22Rv1 (cell line): ENCODE data around the gene DNAJC15.

Source experiments
- CTCF ChIP-seq: fragments of 450-650 bp; IDR thresholded peaks from 2 replicates; pipeline ENCODE4 v1.5.1; 2017; ENCODE audit warnings: mild to moderate bottlenecking
- ZFX ChIP-seq: fragments of 450-650 bp; IDR thresholded peaks from 2 replicates; pipeline ENCODE4 v1.6.1; 2017; ENCODE audit warnings: antibody characterized with exemption, borderline replicate concordance

- no peak for TF ChIP-seq CTCF
- no peak for TF ChIP-seq ZFX
Observed at GRCh38 chr13:43044720-43045301, 21.4 kb downstream of the DNAJC15 start.
